ENCODE data around the gene INIP. TPM values are rescaled to one million over a fixed set of nuclear protein-coding genes. Genes with fewer than 3 reads are reported as not detected.

Gene INIP
- total RNA-seq, 1 donor from 2014 or later, result 23.3 TPM

GRCh38 chr9:112761912-112762655, 44.2 kb upstream of the INIP start:
- Mint-ChIP-seq H3K4me3 (no peak overlapping the region), H3K27me3 (ENCODE audit: low read depth) (no peaks in the 10 kb centered on the region), H3K9me3 (peaks cover 8% of the 10 kb centered on the region), H3K4me1 (peaks cover 14% of the 10 kb centered on the region), H3K36me3 (peaks cover 7% of the 10 kb centered on the region), H3K27ac (no peak overlapping the region)
- no peak for TF ChIP-seq CTCF (IDR thresholded peaks at IDR 0.05; ENCODE audit: unreplicated experiment)
- no peak for DNase-seq (ENCODE audit: low spot score in 2 of 2, unreplicated experiment in 2 of 2)

- DNase-seq (ENCODE audit: low spot score in 2 of 2, unreplicated experiment in 2 of 2), result no peak
- no peaks in the 10 kb centered on the region for H3K9me3 Mint-ChIP-seq
- H3K27ac Mint-ChIP-seq, result no peak overlapping the region
- TF ChIP-seq CTCF (IDR thresholded peaks at IDR 0.05; ENCODE audit: unreplicated experiment), result no peak
- H3K4me3 Mint-ChIP-seq, result no peak overlapping the region
- H3K4me1 Mint-ChIP-seq, result peaks cover 19% of the 10 kb centered on the region
- H3K27me3 Mint-ChIP-seq (ENCODE audit: low read depth), result no peaks in the 10 kb centered on the region
- no peaks in the 10 kb centered on the region for H3K36me3 Mint-ChIP-seq
Observed at GRCh38 chr9:112760821-112761220, 42.9 kb upstream of the INIP start.

DNA sequence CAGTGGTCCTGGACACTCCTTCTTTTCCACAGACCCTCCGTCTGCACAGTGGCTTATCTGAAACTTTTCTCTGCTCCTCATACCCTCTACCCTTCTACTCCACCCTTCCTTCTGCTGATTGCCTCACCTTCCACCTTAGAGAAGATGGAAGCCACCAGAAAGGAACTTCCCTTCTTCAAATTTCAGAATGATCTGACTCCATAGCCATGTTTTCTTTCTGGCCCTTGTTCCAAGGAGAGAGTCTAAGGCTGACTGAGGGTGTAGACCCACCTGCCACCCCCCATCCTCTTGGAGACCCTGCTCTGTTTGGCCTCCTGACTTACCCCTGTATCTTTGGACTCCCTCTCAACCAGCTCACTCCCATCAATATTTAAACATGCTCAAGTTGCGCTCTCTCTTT, 40.0 kb upstream of the INIP start:
- H3K27ac Mint-ChIP-seq, result no peak overlapping the region

DNA sequence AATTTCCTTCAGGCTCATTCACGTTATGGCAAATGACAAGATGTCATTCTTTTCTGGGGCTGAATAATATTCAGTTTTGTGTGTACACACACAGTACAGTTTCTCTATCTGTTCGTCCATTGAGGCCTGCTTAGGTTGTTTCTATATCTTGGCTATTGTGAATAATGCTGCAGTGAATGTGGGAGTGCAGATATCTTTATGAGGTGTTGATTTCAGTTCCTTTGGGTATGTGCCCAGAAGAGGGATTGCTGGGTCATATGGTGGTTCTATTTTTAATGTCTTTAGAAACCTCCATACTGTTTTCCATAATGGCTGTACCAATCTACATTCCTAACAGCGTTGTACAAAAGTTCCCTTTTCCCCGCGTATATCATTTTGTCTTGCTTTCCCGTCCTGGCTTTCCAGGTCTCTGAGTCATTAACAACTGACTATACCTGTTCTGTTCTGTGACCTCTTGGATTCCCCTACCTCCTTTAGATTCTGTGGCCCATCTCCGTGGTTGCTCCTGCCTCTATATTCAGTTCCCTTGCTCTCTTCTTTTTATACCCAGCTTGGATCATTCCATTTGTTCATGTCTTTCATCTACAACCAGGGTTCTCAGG, 39.5 kb upstream of the INIP start:
- no peak for DNase-seq (ENCODE audit: low spot score in 2 of 2, unreplicated experiment in 2 of 2)
- H3K27ac Mint-ChIP-seq, result peak overlapping the region; percentile 22
- no peaks in the 10 kb centered on the region for H3K27me3 Mint-ChIP-seq (ENCODE audit: low read depth)
- H3K4me3 Mint-ChIP-seq, result no peak overlapping the region
- H3K36me3 Mint-ChIP-seq, result no peaks in the 10 kb centered on the region
- no peaks in the 10 kb centered on the region for H3K9me3 Mint-ChIP-seq
- TF ChIP-seq CTCF (IDR thresholded peaks at IDR 0.05; ENCODE audit: unreplicated experiment), result no peak
- H3K4me1 Mint-ChIP-seq, result peaks cover 34% of the 10 kb centered on the region

More for the DNA sequence above, 40.0 kb upstream of the INIP start:
- no peak for DNase-seq (ENCODE audit: low spot score in 2 of 2, unreplicated experiment in 2 of 2)
- peaks cover 30% of the 10 kb centered on the region for H3K4me1 Mint-ChIP-seq
- TF ChIP-seq CTCF (IDR thresholded peaks at IDR 0.05; ENCODE audit: unreplicated experiment), result no peak
- H3K4me3 Mint-ChIP-seq, result no peak overlapping the region
- no peaks in the 10 kb centered on the region for H3K27me3 Mint-ChIP-seq (ENCODE audit: low read depth)
- H3K36me3 Mint-ChIP-seq, result no peaks in the 10 kb centered on the region
- no peaks in the 10 kb centered on the region for H3K9me3 Mint-ChIP-seq

DNA sequence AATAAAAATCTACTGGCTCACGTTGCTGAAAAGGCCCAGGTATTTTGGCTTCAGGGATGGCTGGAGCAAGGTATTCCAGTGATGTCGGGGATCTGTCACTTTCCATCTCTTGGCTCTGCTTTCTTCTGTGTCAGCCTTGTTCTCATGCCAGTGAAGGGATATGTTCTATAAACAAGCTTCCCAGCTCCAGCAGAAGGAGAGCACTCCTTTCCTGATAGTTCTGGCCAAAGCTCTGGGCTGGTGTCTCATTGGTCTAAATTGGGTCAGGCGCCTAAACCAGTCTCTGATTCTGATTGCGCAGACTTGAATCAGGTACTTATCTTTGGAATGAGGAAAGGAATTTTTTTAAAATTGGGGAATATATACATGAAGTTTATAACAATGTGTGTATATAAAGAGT, 37.8 kb upstream of the INIP start:
- no peak for DNase-seq (ENCODE audit: low spot score in 2 of 2, unreplicated experiment in 2 of 2)
- no peak for TF ChIP-seq CTCF (IDR thresholded peaks at IDR 0.05; ENCODE audit: unreplicated experiment)
- H3K27ac Mint-ChIP-seq, result no peak overlapping the region
- no peak overlapping the region for H3K4me3 Mint-ChIP-seq
- H3K9me3 Mint-ChIP-seq, result no peaks in the 10 kb centered on the region
- H3K4me1 Mint-ChIP-seq, result peaks cover 41% of the 10 kb centered on the region
- no peaks in the 10 kb centered on the region for H3K27me3 Mint-ChIP-seq (ENCODE audit: low read depth)
- H3K36me3 Mint-ChIP-seq, result no peaks in the 10 kb centered on the region

Measured in mesothelial cell of epicardium (in vitro differentiated cells).